Mucosa of gallbladder (tissue), 1 donor: ENCODE results near the gene TIMMDC1. TPM values are rescaled to one million over a fixed set of nuclear protein-coding genes. Genes with fewer than 3 reads are reported as not detected.

Experiments used
- DNase-seq: peaks from one replicate; pipeline ENCODE4 v3.0.0-alpha.2; 2020; ENCODE audit warnings: low spot score
- total RNA-seq: library from RNA; stranded (reverse); gene quantifications from one replicate; pipeline ENCODE4 v1.2.1, GENCODE V29; 2021
- donor health status: DM: no; HTN: no; CAD: no.

The TIMMDC1 gene
- total RNA-seq: 114 TPM

GRCh38 chr3:119498186-119499011, at the start of gene TIMMDC1:
TIMMDC1 (plus strand) TSS chr3:119498547; CDS start chr3:119498734, 187 bp downstream.
- DNase-seq: peak; percentile 97

- DNase-seq: no peak
Observed at GRCh38 chr3:119453822-119454221, 44.5 kb upstream of the TIMMDC1 start.

- DNase-seq: no peak
Observed at GRCh38 chr3:119456469-119456868, 41.9 kb upstream of the TIMMDC1 start.

GRCh38 chr3:119457246-119457645, 41.1 kb upstream of the TIMMDC1 start:
- no peak for DNase-seq

- peak; percentile 99 for DNase-seq
Observed at GRCh38 chr3:119463171-119464169, 34.9 kb upstream of the TIMMDC1 start, which contains the start of gene TMEM39A. TMEM39A (minus strand) TSS chr3:119463615; CDS start chr3:119462074, 1,541 bp downstream.

- DNase-seq: no peak
Observed at GRCh38 chr3:119468041-119468440, 30.3 kb upstream of the TIMMDC1 start.

GRCh38 chr3:119469418-119470189, 28.7 kb upstream of the TIMMDC1 start:
- no peak for DNase-seq

GRCh38 chr3:119470866-119471265, 27.5 kb upstream of the TIMMDC1 start:
- DNase-seq: no peak

GRCh38 chr3:119481079-119481478, 17.3 kb upstream of the TIMMDC1 start:
- DNase-seq: no peak

- DNase-seq: no peak
Observed at GRCh38 chr3:119483101-119483500, 15.2 kb upstream of the TIMMDC1 start.

GRCh38 chr3:119485563-119485962, 12.8 kb upstream of the TIMMDC1 start:
- DNase-seq: no peak

GRCh38 chr3:119490153-119490552, 8.2 kb upstream of the TIMMDC1 start:
- no peak for DNase-seq

GRCh38 chr3:119492128-119492527, 6.2 kb upstream of the TIMMDC1 start:
- DNase-seq: no peak

- no peak for DNase-seq
Observed at GRCh38 chr3:119492810-119493209, 5.5 kb upstream of the TIMMDC1 start.

GRCh38 chr3:119494597-119494996, 3.8 kb upstream of the TIMMDC1 start:
- no peak for DNase-seq

GRCh38 chr3:119497820-119498185, 544 bp upstream of the TIMMDC1 start:
- no peak for DNase-seq

- no peak for DNase-seq
Observed at GRCh38 chr3:119500265-119500664, 1.9 kb downstream of the TIMMDC1 start.

- no peak for DNase-seq
Observed at GRCh38 chr3:119500901-119501300, 2.6 kb downstream of the TIMMDC1 start.

GRCh38 chr3:119506631-119507030, 8.3 kb downstream of the TIMMDC1 start:
- DNase-seq: no peak

GRCh38 chr3:119507404-119507803, 9.1 kb downstream of the TIMMDC1 start:
- no peak for DNase-seq

- DNase-seq: no peak
Observed at GRCh38 chr3:119508172-119508845, 10.0 kb downstream of the TIMMDC1 start.
